GM12891 (cell line): ENCODE data around the gene CHKB.

Experiments used
- POLR2A ChIP-seq: IDR thresholded peaks from 2 replicates; pipeline ENCODE4 v1.6.1; 2011; ENCODE audit warnings: low read depth, low read length, control low read depth
- POLR2AphosphoS5 ChIP-seq: IDR thresholded peaks from 2 replicates; pipeline ENCODE4 v1.6.1; 2011; ENCODE audit warnings: low read depth, low read length, control low read depth

- TF ChIP-seq POLR2A = no peak
- TF ChIP-seq POLR2AphosphoS5 = no peak
Measured at GRCh38 chr22:50556703-50557102, 25.9 kb downstream of the CHKB start.
